ENCODE measurements around the gene CSK.
A peak's percentile ranks its signal among the peaks of the same experiment; 100 is the strongest.

Gene CSK

DNA sequence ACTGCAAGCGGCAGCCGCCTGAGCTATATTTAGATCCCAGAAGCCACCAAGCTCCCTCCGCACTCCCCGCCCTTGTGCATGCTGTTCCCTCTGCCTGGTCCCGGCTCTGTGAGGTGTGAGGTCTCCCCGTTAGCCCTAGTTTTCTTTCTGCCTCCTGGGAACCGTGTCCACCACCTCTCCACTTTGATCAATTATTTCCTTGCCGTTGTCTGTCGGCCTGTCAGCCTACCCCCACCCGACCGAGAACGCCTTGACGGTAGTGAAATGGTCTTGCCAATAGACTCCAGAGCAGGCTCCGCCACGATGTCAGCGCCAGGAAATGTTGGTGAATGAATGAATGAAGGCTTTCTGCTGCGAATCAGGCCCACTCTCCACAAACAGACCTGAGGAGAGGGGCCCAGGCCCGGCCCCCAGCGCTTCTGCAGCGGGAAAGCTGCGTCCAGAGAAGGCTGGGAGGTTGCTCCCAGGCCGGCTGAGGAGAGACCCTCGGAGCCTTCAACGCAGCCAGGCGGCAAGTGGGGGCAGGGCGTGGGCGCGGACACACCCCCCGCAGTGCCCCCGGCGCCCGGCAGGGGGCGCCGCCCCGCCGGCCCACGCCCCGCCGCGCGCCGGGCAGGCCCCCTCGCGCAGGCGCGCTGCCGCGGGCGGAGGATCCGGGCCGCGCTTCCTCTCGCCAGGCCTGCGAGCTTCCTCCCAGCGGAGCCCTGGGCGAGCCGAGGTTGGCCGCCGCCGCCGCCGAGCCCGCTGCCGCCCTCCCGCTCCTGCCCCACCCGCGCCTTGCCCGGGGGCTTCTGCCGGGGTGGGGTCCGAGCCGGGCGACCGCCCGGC lies at the start of gene CSK:
TSS of gene CSK (plus strand) at position 650 of the 828 bp plus-strand sequence. CDS start 16,218 bp downstream, outside the sequence.
- DNase-seq, result peak; percentile 86

DNA sequence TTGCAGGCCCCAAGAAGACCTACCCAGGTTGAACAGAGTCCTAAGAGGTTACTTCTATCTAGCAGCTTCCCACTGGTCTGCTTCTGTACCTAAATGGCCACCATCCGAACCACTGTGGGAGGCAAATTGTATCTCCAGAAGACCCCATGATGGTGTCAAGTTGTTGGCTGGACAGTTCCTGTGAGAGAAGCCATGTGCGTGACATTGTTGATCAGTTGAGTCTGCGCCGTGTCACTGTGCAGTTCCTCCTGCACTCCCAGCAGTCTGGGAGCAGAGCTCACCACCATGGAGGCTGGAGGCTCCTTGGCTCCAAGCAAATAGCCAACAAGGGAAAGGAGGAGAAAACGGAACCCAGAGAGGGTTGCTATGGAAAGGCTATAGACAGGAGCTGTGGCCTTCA lies 49.0 kb upstream of the CSK start:
- no peak for DNase-seq

DNA sequence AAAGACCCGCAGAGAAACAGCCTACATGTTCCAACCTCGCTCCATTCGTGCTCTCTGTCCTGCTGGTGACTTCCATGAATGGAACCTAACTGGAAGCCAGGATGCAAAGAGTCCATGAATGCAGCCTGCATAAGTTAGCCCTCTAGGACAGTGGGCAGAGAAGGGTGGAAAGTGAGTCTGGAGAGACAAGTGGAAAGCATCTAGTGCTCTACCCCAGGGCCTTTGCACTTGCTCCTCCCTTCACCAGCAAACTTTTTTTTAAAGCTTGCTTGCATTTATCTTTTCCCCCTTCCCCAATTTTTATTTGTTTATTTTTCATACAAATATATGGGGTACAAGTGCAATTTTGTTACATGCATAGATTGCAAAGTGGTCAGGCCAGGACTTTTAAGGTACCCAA lies 48.6 kb upstream of the CSK start:
- no peak for DNase-seq

DNA sequence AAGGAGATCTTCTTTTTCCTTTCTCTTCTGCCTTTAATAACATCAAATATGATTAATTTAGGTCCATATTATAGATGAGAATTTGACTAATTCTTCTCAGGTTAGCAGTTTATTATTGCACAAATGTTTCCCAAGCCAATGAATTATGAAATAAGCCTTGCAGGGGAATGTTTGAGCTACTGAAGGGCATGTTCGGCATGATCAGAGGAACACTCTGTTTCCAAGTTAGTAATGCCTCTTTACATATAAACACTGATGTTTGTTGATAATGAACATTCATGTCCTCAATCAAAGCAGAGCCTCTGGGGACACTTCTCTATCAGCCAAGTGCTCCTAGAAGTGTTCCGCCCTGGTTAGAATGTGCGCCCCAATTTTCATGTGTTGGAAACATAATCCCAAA lies 46.6 kb upstream of the CSK start:
- no peak for DNase-seq

DNA sequence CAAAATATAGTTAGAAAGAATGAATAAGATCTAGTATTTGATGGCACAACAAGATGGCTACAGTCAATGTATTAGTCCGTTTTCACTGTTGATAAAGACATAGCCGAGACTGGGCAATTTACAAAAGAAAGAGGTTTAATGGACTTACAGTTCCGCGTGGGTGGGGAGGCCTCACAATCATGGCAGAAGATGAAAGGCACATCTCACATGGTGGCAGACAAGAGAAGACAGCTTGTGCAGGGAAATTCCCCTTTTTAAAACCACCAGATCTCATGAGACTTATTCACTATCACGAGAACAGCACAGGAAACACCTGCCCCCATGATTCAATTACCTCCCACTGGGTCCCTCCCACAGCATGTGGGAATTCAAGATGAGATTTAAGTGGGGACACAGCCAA lies 43.6 kb upstream of the CSK start:
- DNase-seq, result peak; percentile 33

DNA sequence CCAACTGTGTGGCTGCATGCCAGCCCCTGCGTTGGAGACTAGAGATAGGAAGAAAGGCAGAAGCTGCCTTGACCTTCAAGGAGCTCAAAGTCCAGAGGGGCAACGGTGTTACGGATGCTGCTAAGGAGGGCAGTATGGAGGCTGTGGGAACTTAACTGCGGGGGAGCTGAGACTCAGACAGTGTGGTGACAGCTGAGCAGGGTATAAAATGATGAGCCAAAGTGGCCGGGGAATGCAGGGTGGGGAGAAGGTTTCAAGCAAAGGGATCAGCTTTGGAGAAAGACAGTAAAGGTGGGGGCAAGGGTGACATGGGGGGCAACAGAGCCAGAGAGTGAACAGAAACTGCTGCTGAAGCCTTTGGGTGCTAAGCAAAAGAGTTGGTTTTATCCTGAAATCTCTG lies 39.5 kb upstream of the CSK start:
- no peak for DNase-seq

DNA sequence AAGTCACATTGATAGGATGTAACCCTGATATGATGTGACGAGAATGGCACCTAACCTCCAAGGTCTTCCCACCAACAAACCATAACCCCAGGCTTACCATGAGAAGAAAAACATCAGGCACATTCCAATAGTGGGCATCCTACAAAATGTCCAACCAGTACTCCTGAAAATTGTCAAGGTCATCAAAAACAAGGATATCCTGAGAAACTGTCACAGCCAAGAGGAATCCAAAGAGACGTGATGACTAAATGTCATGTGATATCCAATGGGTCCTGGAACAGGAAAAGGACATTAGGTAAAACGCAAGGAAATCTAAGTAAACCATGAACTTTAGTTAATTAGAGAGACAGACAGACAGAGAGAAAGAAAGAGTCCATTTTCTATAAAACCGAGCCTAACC lies 35.5 kb upstream of the CSK start:
- no peak for DNase-seq

- DNase-seq, result no peak
Measured at GRCh38 chr15:74748322-74748946, 33.4 kb upstream of the CSK start, which contains the start of gene CYP1A2. Gene CYP1A2 (plus strand): TSS chr15:74748845. CDS start chr15:74749739, 894 bp downstream.

DNA sequence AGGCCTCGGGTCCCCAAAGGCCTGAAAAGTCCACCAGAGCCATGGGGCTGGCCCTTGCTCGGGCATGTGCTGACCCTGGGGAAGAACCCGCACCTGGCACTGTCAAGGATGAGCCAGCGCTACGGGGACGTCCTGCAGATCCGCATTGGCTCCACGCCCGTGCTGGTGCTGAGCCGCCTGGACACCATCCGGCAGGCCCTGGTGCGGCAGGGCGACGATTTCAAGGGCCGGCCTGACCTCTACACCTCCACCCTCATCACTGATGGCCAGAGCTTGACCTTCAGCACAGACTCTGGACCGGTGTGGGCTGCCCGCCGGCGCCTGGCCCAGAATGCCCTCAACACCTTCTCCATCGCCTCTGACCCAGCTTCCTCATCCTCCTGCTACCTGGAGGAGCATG lies 32.0 kb upstream of the CSK start:
- no peak for DNase-seq

DNA sequence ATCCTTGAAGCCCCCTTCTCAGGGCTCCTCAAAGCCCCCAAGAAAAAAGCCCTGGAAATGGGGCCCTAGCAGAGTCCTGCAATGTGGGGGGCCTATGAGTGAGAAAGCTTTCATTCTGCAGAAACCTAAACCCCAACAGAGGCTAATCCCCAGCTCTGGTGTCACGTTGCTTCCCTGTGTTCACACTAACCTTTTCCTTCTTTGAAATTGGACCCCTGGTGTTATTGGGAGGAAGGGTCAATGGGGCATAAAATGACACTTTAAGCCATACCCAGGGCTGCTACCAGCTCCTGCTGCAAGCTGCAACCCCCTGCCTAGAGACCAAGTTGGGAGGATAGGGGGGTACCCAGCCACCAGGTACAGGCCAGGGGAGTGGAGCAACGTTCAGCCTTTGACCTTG lies 31.1 kb upstream of the CSK start:
- no peak for DNase-seq

DNA sequence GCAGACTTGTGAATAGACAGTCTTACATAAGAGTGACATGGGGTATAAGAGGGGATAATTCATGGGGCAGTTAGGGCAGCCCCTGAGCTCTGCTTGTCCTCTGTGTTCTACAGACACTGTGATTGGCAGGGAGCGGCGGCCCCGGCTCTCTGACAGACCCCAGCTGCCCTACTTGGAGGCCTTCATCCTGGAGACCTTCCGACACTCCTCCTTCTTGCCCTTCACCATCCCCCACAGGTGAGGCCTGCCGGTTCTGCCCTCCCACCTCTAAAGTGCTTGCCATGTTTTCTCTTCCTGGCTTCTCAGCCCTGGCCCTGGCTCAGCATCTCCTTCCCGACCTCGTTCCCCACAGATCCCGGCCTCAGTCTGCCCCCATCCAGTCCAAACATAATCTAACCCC lies 29.9 kb upstream of the CSK start:
- DNase-seq, result no peak

- no peak for DNase-seq
Measured at GRCh38 chr15:74752531-74752930, 29.3 kb upstream of the CSK start.

GRCh38 chr15:74754593-74755215 lies 27.2 kb upstream of the CSK start:
- DNase-seq, result no peak

DNA sequence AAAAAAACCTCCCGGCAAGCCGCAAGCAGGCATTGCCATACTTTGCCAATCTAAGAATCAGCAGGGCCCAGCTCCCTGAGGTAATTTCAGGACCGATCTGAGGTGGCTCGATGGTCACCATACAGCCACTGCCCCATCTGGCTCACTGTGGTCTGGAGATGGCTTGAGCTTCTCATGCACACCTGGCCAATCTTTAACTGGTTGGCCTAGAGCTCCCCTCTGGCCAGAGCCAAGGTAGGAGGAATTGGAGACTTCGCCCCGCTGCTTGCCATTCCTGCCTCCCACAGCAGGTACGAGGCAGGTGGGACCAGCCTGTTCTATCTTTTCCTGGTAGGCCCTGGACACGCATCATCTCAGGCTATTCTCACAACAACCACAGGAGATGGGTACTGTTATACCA lies 23.1 kb upstream of the CSK start:
- no peak for DNase-seq

- DNase-seq, result no peak
Measured at GRCh38 chr15:74762791-74763150, 19.1 kb upstream of the CSK start.

DNA sequence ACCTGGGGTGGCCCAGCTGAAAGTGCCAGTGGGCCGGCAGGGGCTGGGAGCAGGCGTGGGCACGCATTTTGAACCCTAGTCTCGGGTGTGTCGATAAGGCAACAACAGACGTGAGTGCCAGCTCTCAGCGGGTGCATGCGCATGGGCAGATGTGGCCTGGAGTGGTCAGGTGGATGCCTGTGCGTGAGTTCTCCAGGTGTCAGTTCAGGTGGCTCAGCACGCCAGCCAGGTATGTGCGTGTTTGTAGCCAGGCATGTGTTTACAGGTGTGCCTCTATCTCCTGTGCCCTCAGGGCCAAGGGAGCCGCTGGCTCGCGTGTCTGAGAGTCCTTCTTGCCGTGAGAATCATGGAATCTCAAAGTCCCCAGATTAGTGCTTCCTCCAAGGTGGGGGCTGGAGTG lies 18.5 kb upstream of the CSK start:
- DNase-seq, result no peak

- no peak for DNase-seq
Measured at GRCh38 chr15:74767167-74768098, 14.4 kb upstream of the CSK start.

DNA sequence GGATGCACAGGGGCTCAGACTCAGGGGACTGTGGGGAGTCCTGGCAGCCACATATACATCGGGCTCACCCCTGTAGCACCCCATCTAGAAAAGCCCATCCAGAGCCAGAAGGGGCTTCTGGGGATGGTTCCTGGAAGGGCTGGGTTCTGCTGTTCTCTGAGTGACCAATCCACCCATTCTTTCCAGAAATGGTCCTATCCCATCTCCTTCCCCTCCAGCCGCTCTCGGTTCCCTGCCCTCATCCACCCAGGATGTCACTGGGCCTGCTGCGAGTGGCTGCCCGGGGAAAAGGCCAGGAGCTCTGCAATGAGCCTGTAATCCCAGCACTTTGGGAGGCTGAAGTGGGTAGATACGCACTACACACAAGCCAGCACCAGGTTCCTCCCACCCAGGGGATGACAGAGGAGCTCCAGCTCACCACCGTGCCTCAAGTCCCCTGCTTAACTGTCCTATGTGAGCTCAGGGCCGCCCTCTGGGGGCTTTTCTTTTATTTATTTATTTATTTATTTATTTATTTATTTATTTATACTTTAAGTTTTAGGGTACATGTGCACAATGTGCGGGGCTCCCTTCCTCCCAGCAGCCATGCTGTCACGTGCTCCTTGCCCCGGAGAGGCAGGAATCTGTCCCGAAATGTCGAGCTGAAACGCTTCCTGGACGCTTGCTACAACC lies 13.6 kb upstream of the CSK start:
- no peak for DNase-seq

DNA sequence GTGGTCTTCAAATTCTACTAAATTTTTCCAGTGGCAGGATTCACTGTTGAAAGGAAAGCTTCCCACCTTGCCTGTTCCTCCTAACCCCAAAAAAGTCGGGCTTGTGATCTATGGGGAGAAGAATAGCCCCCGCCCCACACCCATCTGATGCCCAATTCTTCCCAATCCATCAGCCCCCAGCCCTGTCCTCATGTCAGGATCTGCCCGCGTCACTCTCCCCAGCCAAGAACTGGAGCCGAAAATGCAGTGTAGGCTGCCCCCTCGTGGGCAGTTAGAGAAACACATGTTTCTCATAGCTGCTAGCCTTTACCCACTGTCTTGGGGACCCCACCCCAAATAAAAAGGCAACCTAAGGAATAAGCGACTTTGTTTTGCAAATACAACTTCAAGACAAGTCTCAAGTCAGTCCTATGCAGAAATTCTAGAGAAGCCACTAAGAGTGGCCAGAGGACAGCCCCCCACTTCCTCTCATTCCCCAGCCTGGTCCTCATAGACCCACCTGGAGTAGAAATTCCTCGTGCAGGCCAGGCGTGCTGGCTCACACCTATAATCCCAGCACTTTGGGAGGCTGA lies 13.0 kb upstream of the CSK start:
- peak; percentile 51 for DNase-seq

DNA sequence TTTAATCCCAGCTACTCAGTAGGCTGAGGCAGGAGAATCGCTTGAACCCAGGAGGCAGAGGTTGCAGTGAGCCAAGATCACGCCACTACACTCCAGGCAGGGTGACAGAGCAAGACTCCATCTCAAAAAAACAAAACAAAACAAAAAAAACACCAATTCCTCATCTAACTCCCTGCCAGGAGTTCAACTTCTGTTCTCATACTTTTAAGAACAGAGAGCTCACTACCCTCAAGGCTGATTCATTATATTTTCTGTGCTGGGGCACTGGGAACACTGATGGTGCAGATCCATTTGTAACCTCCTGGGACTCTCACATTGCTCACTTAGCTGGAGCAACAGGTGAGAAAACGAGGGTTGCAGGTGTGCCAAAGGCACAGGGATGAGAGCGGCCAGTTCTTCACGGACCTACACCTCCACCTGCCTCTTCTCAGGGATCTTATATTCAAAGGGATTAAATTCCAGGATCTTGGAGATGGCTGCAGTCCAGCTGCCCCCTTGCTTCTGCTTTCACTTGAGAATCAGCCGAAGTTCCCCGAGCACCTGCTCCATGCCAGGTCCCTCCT lies 12.3 kb upstream of the CSK start:
- no peak for DNase-seq

- DNase-seq, result no peak
Measured at GRCh38 chr15:74770211-74770903, 11.5 kb upstream of the CSK start.

Measured in inflammatory macrophage treated with lipopolysaccharide for 4 hours (primary cell).